Measurements from ENCODE around the gene GHRH.

DNA sequence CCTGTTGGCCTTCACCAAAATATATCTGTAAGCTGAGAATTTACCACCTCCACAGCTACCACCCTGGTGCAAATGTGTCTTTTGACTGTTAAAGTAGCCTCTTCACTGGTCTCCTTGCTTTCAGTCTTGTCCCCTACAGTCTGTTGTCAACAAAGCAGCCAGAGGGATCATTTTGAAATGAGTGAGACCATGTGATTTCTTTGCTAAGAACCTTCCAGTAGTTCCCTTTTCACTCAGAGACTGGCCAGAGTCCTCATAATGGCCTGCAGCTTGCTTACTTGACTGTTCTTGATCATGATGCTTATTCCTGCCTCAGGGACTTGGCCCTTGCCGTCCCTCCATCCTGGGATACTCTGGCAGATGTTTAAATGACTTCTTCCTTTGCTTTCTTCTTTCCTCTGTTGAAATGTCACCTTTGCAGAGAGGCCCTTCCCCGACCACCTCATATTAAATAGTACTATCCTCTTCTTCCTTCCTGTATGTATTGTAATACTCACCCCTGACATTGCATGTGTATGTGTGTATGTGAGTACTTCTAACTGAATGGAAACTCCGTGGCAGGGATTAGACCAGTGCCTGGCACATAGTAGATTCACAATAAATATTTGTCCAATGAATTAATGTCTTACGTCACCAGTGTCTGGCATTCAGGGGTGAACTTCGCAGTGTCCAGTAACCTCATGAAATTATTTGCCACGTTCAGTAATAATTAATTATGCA is 32.8 kb upstream of the GHRH start:
- TF ChIP-seq FOXJ3 (CRISPR knock-in tag; IDR thresholded peaks at IDR 0.05; ENCODE audit: borderline replicate concordance) (no peak), NR1H2 (CRISPR knock-in tag; IDR thresholded peaks at IDR 0.05) (no peak), JUN (CRISPR knock-in tag; IDR thresholded peaks at IDR 0.05) (no peak), ZNF232 (CRISPR knock-in tag; IDR thresholded peaks at IDR 0.05) (no peak), NR2C2 (CRISPR knock-in tag; IDR thresholded peaks at IDR 0.05) (no peak)
- TF ChIP-seq, protein P1, sequence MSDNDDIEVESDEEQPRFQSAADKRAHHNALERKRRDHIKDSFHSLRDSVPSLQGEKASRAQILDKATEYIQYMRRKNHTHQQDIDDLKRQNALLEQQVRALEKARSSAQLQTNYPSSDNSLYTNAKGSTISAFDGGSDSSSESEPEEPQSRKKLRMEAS (CRISPR knock-in tag; IDR thresholded peaks at IDR 0.05): no peak
- TF ChIP-seq, protein P2, sequence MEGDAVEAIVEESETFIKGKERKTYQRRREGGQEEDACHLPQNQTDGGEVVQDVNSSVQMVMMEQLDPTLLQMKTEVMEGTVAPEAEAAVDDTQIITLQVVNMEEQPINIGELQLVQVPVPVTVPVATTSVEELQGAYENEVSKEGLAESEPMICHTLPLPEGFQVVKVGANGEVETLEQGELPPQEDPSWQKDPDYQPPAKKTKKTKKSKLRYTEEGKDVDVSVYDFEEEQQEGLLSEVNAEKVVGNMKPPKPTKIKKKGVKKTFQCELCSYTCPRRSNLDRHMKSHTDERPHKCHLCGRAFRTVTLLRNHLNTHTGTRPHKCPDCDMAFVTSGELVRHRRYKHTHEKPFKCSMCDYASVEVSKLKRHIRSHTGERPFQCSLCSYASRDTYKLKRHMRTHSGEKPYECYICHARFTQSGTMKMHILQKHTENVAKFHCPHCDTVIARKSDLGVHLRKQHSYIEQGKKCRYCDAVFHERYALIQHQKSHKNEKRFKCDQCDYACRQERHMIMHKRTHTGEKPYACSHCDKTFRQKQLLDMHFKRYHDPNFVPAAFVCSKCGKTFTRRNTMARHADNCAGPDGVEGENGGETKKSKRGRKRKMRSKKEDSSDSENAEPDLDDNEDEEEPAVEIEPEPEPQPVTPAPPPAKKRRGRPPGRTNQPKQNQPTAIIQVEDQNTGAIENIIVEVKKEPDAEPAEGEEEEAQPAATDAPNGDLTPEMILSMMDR (IDR thresholded peaks at IDR 0.05): no peak
- TF ChIP-seq, protein P3, sequence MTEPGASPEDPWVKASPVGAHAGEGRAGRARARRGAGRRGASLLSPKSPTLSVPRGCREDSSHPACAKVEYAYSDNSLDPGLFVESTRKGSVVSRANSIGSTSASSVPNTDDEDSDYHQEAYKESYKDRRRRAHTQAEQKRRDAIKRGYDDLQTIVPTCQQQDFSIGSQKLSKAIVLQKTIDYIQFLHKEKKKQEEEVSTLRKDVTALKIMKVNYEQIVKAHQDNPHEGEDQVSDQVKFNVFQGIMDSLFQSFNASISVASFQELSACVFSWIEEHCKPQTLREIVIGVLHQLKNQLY (CRISPR knock-in tag; IDR thresholded peaks at IDR 0.05): no peak
- TF ChIP-seq, protein P4, sequence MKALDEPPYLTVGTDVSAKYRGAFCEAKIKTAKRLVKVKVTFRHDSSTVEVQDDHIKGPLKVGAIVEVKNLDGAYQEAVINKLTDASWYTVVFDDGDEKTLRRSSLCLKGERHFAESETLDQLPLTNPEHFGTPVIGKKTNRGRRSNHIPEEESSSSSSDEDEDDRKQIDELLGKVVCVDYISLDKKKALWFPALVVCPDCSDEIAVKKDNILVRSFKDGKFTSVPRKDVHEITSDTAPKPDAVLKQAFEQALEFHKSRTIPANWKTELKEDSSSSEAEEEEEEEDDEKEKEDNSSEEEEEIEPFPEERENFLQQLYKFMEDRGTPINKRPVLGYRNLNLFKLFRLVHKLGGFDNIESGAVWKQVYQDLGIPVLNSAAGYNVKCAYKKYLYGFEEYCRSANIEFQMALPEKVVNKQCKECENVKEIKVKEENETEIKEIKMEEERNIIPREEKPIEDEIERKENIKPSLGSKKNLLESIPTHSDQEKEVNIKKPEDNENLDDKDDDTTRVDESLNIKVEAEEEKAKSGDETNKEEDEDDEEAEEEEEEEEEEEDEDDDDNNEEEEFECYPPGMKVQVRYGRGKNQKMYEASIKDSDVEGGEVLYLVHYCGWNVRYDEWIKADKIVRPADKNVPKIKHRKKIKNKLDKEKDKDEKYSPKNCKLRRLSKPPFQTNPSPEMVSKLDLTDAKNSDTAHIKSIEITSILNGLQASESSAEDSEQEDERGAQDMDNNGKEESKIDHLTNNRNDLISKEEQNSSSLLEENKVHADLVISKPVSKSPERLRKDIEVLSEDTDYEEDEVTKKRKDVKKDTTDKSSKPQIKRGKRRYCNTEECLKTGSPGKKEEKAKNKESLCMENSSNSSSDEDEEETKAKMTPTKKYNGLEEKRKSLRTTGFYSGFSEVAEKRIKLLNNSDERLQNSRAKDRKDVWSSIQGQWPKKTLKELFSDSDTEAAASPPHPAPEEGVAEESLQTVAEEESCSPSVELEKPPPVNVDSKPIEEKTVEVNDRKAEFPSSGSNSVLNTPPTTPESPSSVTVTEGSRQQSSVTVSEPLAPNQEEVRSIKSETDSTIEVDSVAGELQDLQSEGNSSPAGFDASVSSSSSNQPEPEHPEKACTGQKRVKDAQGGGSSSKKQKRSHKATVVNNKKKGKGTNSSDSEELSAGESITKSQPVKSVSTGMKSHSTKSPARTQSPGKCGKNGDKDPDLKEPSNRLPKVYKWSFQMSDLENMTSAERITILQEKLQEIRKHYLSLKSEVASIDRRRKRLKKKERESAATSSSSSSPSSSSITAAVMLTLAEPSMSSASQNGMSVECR (CRISPR knock-in tag; IDR thresholded peaks at IDR 0.05; ENCODE audit: borderline replicate concordance): no peak
- TF ChIP-seq, protein P5, sequence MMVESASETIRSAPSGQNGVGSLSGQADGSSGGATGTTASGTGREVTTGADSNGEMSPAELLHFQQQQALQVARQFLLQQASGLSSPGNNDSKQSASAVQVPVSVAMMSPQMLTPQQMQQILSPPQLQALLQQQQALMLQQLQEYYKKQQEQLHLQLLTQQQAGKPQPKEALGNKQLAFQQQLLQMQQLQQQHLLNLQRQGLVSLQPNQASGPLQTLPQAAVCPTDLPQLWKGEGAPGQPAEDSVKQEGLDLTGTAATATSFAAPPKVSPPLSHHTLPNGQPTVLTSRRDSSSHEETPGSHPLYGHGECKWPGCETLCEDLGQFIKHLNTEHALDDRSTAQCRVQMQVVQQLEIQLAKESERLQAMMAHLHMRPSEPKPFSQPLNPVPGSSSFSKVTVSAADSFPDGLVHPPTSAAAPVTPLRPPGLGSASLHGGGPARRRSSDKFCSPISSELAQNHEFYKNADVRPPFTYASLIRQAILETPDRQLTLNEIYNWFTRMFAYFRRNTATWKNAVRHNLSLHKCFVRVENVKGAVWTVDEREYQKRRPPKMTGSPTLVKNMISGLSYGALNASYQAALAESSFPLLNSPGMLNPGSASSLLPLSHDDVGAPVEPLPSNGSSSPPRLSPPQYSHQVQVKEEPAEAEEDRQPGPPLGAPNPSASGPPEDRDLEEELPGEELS (CRISPR knock-in tag; IDR thresholded peaks at IDR 0.05): no peak
- TF ChIP-seq, protein P6, sequence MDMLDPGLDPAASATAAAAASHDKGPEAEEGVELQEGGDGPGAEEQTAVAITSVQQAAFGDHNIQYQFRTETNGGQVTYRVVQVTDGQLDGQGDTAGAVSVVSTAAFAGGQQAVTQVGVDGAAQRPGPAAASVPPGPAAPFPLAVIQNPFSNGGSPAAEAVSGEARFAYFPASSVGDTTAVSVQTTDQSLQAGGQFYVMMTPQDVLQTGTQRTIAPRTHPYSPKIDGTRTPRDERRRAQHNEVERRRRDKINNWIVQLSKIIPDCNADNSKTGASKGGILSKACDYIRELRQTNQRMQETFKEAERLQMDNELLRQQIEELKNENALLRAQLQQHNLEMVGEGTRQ (CRISPR knock-in tag; IDR thresholded peaks at IDR 0.05): no peak
- TF ChIP-seq, protein P7, sequence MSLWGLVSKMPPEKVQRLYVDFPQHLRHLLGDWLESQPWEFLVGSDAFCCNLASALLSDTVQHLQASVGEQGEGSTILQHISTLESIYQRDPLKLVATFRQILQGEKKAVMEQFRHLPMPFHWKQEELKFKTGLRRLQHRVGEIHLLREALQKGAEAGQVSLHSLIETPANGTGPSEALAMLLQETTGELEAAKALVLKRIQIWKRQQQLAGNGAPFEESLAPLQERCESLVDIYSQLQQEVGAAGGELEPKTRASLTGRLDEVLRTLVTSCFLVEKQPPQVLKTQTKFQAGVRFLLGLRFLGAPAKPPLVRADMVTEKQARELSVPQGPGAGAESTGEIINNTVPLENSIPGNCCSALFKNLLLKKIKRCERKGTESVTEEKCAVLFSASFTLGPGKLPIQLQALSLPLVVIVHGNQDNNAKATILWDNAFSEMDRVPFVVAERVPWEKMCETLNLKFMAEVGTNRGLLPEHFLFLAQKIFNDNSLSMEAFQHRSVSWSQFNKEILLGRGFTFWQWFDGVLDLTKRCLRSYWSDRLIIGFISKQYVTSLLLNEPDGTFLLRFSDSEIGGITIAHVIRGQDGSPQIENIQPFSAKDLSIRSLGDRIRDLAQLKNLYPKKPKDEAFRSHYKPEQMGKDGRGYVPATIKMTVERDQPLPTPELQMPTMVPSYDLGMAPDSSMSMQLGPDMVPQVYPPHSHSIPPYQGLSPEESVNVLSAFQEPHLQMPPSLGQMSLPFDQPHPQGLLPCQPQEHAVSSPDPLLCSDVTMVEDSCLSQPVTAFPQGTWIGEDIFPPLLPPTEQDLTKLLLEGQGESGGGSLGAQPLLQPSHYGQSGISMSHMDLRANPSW (CRISPR knock-in tag; conservative IDR thresholded peaks at IDR 0.05; ENCODE audit: low read depth): no peak
